GM15510 (cell line): ENCODE results near the gene CD81.

ENCODE experiments used
- POLR2A ChIP-seq: IDR thresholded peaks from 3 replicates; pipeline ENCODE4 v1.6.1; 2011; ENCODE audit warnings: borderline replicate concordance; ENCODE audit not compliant: insufficient read length; ENCODE audit errors: extremely low read depth

The CD81 gene, protein sequence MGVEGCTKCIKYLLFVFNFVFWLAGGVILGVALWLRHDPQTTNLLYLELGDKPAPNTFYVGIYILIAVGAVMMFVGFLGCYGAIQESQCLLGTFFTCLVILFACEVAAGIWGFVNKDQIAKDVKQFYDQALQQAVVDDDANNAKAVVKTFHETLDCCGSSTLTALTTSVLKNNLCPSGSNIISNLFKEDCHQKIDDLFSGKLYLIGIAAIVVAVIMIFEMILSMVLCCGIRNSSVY

DNA sequence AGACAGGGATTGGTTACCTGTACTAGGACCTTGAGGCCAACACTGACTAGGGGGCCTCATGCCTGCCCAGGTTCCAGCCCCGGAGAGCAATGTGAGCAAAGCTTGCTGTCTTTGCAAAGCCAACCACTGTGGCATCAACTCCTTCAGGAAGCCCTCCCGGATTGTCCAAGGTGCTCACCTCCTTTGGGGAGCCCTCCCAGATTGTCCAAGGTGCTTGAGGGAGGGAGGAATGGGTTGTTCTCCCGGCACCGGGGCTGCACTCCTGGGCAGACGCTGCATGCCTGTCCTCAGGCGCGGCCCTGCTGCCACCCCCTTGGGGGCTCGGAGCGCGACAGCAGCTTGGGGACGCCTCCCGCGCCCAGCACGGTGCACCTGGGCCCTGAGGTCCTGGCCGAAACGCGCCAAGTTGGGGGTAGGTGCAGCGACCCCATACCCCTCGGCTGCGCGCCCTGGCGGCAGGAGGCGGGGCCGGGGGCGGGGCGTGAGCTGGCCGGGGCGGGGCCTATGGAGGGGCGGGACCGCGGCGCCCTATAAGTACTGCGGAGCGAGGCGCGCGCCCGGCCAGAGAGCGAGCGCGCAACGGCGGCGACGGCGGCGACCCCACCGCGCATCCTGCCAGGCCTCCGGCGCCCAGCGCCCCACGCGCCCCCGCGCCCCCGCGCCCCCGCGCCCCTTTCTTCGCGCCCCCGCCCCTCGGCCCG is at the start of gene CD81:
CD81 (plus strand) TSS at position 560 of the 701 bp plus-strand sequence. CDS start 240 bp downstream, outside the sequence.
- TF ChIP-seq POLR2A = peak; percentile 92

DNA sequence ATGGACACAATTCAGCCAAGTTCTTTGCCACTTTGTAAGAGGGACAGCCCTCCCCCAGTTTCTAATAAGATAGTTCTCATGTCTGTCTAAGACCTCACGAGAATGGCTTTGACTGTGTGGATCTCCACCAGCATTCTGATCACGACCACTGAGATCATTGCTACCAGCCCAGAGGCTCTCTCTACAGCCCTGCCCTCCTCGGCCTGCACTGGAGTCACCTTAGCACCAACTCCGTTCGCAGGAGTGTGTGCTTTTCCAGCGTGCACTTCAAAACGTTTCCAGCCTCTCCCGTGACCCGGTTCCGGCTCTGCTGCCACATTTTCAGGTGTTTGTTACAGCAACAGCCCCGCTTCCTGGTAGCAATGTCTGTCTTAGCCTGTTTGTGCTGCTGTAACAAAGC is 49.1 kb upstream of the CD81 start:
- TF ChIP-seq POLR2A = no peak

DNA sequence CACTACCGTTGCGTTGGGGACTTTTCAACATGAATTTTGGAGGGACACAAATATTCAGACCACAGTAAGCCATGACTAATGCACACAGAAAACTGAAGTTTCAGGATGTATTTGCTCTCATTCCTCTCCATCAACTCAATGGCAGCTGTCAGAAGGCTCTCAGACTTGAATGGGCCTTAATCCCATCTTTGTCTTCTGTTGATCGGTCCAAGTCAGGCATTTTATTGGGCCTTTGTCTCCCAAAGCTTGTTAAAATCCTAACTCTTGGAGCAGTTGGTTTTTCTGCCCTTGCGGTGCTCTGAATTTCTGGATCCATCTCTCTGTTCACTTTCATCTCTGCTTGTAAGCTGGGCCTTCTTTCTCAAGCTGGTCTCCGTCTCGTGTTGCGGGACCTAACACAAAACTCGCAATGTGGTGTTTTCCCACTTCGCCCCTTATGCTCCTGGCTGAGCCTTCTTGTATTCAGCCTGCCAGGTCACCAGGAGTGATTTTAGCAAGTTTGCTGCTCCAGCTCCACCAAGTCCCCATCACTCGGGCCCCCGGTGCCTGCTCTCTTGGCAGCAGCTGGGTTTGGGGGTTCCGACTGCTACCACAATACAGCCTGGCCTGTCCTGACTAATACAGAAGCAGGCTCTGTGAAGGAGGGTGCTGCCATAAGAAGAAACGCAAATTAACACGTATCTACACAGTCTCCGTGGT is 48.3 kb upstream of the CD81 start:
- no peak for TF ChIP-seq POLR2A

DNA sequence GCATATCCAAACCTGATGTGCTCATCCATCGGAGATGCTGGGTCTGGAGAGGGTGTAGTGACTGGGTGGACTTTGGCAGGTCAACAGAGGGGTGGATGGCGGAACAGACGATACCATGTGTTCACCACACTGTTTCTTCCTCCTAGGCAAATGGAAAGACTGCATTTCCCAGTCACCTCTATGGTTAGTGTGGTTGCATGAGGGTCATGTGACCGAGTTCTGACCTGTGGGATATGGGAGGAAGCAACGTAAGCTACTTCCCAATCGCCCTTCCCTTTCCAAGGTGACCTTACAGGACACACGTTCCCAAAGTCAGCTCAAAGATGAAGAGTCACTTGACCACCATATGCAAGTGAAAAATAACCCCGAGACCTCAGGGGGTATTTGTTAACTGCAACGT is 47.6 kb upstream of the CD81 start:
- no peak for TF ChIP-seq POLR2A

DNA sequence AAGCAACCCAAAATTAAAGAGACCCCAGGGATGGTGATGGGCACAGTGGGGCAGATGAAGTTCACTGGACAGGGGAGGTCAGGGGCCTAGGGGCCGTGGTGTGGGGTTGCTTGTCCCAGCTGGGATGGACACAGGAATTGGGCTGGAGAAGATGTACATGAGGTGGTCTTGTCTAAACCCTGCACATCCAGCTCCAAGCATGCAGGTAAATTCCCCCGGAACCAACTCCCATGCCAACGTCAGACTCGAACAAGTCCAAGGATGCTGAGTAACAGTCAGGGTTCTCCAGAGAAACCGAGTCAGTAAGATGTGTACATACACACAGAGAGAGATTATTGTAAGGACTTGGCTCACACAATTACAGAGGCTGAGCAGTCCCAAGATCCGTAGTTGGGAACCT is 46.4 kb upstream of the CD81 start:
- no peak for TF ChIP-seq POLR2A

DNA sequence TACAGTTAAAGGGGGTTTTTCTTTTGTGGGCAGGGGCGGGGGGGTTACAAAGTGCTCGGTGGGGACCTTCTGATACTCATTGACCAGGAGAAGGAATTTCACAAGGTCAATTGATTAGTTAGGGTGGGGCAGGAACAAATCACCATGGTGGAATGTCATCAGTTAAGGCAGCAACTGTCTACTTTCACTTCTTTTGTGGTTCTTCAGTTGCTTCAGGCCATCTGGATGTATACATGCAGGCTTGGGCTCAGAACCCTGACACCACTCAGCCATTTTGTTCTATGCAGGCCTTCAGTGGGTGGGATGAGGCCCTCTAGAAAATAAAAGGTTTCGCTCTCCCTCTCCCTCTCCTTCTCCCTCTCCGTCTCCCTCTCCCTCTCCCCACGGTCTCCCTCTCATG is 45.7 kb upstream of the CD81 start:
- no peak for TF ChIP-seq POLR2A

DNA sequence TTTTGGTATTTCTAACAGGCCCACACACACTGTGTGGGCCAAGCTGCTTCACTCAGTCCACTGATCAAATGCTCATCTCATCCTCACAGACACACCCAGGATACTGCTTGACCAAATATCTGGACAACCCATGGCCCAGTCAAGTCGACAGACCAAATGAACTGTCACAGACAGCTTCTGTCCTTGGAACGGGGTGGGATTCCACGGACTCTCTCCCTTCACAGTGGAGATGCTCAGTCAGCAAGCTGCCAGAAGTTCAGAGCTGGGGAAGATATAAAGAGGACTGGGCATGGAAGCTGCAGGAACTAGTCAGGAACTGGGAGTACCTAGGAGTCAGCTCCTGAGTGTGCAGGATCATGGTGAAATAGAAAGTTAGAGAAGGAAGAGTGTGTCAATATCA is 34.6 kb upstream of the CD81 start:
- TF ChIP-seq POLR2A = no peak

DNA sequence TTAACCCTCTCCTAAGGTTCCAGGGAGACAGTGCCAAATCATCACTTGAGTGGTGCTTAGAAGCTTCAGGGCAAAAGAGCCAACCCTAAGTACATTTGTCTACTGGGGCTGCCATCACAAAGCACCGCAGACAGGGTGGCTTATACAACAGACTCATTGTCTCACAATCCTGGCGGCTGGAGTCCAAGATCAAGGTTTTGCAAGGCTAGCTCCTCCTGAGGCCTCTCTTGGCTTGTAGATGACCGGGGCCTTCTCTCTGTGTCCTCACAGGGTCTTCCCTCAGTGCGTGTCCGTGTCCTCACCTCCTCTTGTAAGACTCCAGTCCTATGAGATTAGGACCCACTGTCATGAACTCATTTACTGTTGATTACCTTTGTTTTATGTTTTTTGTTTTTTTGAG is 34.1 kb upstream of the CD81 start:
- no peak for TF ChIP-seq POLR2A

DNA sequence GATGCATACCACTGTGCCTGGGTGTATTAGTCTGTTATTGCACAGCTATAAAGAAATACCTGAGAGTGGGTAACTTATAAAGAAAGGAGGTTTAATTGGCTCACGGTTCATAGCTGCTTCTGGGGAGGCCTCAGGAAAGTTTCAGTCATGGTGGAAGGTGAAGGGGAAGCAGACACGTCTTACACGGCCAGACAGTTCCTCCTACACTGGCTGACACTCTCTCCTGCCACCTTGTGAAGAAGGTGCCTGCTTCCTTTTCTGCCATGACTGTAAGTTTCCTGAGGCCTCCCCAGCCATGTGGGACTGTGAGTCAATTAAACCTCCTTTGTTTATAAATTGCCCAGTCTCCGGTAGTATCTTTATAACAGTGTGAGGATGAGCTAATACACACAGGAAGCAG is 33.6 kb upstream of the CD81 start:
- TF ChIP-seq POLR2A = no peak

DNA sequence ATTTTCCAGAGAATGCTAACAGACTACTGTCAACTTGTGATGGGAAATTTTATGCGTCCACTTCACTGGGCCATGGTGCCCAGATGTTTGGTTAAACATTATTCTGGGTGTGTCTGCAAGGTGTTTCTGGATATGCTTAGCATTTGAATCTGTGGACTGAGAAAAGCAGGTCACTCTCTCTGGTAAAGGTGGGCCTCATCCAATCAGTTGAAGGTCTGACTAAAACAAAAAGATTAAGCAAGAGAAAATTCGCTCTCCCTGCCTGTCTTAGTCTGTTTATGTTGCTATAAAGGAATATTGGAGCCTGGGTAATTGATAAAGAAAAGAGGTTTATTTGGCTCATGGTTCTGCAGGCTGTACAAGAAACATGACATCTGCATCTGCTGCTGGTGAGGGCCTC is 32.1 kb upstream of the CD81 start:
- no peak for TF ChIP-seq POLR2A

DNA sequence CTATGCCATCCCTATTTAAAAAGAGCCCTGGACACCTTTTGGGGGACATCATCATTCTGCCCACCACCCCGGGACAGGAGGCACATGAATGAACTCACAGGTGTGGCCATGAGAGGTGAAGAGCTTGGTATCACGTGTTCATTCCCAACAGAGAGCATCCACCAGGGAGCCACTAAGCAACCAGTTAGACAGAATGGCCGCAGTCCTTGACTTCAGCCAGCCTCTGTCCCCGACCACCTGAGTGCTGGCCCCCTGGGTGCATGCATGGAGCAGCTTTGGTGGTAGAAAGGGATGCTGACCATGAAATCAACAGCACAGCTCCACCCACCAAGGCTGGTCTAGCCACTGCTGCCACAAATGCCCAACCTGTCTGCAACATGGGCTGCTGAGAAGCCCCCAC is 31.1 kb upstream of the CD81 start:
- no peak for TF ChIP-seq POLR2A

DNA sequence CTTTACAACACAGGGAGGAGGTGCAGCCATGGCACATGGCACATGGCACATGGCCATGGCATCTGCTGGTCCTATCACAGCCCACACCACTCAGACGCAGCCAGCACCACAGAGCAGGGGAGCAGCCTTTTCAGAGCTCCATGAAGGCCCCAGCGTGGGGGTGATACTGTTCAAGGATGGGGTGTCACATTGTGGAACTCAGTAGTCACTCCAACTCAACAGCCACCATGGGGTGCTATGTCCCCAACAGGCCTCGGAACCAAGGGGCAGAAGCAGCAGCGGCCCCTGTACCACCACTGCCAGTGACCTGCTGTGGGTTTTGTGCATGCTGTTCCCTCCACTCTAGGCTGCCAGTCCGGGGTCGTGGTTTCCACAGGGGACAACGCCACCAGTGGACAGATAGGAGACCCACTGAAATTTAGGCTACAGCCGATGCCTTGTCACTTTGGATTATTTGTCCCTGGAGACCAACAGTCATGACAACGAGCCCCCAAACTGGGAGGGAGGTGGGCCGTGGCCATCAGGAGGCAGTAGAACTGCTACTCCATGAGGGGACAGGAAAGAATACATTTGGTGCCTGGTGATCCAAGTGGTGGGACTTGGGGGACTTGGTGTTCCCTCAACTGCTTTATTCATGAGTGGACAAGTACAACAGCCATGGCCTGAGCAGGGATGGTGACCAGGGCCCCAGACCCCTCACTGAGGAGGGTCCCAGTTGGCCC is 30.4 kb upstream of the CD81 start:
- TF ChIP-seq POLR2A = no peak

DNA sequence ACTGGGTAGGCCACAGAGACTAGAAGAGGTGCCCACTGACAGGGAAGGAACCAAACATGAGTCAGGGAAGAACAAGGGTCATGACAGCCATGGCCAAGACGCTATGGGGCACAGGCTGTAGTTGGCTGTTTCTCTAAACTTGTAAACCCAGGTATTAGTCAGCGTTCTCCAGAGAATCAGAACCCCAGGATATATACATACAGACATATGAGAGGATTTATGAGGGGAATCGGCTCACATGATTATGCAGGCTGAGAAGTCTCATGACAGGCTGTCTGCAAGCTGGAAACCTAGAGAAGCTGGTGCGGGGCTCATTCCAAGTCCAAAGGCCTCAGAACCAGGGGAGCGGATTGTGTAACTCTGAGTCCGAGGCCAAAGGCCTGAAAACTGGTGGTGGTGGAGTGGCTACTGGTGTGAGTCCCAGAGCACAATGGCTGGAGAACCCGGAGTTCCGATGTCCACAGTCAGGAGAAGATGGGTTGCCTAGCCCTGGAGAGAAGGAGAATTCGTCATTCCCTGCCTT is 29.7 kb upstream of the CD81 start:
- TF ChIP-seq POLR2A = no peak

DNA sequence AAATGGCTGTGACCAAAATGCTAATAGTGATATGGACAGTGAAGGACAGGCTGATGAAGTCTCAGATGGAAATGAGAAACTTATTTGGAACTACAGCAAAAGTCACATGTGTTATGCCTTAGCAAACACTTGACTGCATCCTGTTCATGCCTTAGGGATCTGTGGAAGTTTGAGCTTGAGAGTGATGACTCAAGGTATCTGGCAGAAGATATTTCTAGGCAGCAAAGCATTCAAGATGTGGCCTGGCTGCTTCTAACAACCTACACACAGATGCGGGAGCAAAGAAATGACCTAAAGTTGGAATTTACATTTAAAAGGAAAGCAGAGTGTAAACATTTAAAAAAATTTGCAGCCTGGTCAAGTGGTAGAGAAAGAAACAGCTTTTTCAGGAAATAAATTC is 28.1 kb upstream of the CD81 start:
- no peak for TF ChIP-seq POLR2A

DNA sequence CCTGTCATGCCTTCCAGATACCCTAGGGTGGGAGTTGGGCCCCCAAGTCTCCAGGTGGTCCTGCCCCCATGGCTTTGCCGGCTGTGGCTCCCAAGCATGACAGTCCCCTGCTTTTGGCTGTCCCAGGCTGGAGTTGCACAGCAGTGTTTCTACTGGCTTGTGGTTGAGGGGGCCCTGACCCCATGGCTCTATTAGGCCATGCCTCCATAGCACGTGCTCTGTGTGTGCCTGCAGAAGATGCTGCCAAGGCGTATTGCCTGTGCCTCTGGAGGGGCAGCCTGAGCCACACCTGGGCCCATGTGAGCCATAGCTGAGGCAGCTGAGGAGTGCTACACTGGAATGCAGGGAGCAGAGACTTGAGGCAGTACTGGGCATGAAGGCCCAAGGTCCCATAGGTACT is 25.4 kb upstream of the CD81 start:
- no peak for TF ChIP-seq POLR2A
